Measurements from ENCODE around the gene SMIM41.
A peak's percentile ranks its signal among the peaks of the same experiment; 100 is the strongest.

The SMIM41 gene

DNA sequence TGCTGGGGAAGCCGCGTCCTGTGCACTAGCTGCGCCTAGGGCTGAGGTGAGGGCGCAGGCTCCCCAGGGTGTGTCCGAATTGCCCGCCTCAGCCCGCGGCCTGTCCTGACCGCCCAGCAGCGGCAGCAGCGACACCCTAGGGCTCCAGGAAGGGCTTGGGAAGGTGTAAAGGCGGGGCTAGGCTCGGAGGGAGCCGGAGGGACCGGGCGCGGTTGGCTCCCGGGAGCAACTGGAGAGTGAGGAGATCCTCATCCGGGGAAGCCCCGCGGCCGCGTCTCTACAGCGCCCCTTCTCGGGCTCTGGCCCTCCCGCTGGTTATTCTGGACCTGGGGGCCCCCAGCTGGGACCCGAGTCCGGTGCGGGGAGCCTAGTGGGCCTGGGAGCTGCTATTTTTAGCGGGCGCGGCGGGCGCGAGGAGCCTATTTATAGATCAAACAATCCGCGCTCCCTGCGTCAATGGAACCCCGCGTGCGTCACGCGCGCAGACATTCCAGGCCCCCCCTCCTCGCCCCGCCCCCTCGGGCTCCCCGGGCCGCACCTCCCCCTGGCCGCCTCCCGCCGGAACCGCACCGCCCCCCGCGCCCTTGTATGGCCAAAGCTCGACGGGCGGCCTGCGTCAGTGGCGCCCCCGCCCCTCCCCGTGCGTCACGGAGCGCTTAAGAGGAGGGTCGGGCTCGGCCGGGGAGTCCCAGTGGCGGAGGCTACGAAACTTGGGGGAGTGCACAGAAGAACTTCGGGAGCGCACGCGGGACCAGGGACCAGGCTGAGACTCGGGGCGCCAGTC lies 28.6 kb upstream of the SMIM41 start, which contains the start of gene NR4A1:
TSS of gene NR4A1 (plus strand) at position 685 of the 784 bp plus-strand sequence. CDS start 2,887 bp downstream, outside the sequence.
- peak; percentile 99 to 100 for DNase-seq

DNA sequence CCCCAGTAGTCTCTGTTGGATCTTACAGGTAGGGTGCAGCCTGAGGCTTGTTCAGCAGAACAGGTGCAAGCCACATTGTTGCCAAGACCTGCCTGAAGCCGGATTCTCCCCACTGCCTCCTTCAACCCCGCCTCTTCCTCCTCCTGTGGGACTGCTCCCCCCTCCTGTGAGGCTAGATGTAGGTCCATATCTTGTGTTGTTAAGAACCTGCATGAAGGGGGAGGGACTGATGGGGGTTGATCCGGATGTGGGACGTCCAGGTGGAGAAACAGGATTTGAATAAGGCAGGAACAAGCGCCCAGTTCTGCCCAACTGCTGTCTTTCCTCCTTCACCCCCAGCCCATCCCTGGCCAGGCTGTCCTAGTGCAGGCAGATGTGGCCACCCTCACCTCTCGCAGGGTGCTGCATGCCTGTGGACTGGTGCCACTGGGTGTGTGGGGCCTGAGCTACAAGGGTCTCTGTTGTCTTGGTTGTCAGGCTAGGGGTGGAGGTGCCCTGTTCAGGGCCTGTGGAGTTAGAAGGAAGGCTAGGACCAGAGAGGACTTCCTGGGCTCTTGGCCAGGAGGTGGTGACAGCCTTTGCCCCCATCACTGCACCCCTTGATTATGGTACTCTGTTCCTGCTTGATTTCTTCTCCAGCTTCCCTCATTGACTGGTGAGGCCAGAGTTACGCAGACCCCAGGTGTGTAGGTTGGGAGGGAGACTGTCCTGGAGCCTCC lies 26.9 kb upstream of the SMIM41 start:
- no peak for DNase-seq

- DNase-seq = no peak
Observed at GRCh38 chr12:52053536-52054209, 25.8 kb upstream of the SMIM41 start.

DNA sequence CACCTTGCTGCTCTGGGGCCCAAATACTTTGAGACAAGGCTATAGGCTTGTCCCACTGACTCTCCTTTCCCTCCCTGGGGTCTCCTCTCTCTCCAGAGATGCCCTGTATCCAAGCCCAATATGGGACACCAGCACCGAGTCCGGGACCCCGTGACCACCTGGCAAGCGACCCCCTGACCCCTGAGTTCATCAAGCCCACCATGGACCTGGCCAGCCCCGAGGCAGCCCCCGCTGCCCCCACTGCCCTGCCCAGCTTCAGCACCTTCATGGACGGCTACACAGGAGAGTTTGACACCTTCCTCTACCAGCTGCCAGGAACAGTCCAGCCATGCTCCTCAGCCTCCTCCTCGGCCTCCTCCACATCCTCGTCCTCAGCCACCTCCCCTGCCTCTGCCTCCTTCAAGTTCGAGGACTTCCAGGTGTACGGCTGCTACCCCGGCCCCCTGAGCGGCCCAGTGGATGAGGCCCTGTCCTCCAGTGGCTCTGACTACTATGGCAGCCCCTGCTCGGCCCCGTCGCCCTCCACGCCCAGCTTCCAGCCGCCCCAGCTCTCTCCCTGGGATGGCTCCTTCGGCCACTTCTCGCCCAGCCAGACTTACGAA lies 25.2 kb upstream of the SMIM41 start:
- no peak for DNase-seq

DNA sequence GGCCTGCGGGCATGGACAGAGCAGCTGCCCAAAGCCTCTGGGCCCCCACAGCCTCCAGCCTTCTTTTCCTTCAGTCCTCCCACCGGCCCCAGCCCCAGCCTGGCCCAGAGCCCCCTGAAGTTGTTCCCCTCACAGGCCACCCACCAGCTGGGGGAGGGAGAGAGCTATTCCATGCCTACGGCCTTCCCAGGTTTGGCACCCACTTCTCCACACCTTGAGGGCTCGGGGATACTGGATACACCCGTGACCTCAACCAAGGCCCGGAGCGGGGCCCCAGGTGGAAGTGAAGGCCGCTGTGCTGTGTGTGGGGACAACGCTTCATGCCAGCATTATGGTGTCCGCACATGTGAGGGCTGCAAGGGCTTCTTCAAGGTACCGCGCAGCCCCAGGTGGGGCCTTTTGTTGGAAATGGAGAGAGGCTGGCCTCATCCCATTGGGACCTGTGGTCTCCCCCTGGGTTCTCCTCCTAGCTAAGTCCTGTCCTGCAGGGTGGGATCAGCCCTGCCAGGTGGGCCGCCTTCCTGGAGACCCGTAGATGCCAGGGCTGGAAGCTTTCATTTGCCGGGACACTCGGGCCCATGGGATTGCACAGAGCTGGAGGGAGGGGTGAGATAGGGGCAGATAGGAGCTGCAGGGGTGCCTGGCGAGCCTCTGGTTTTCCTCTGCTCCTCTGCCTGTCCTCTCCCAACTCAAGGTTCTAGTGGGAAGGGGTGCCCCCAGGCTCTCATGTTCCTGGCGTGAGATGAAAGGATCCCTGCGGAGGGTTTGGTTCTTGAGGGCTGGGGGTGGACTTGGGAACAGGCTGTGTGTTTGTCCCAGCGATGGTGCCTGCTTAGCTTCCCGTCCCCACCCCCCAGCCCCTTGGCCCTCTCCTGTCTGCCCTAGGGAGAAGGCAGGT lies 24.4 kb upstream of the SMIM41 start:
- no peak for DNase-seq

DNA sequence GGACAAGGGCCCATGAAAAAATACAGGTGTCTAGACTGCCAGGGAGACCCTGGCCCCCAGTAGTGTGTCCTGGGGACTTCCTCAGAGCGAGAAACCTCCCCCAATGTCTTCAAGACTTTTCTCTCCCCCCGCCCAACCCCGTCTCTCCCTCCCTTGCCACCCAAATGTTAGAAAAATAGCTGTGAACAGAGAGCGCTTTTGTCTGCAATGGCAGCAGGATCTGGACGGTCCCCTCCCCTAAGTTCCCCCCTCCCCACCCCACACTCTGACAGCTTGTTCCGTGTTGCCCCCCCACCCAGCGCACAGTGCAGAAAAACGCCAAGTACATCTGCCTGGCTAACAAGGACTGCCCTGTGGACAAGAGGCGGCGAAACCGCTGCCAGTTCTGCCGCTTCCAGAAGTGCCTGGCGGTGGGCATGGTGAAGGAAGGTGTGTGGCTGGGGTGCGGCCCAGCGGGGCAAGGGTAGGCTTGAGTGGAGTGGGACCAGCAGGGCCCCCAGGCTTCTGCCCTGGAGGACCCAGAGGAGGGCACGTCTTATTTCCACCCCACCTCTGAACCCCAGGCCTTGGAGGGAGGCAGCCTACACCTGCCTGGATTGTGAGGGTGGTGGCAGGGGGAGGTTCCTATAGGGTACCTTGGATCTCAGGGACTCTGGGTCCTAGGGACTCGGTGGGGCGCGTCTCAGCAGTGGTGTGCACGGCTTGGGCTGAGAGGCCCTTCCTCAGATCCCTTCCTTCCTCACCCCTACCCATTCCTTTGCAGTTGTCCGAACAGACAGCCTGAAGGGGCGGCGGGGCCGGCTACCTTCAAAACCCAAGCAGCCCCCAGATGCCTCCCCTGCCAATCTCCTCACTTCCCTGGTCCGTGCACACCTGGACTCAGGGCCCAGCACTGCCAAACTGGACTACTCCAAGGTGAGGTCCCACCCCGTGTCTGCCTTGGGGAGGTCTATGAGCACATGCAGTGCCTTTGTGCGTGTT lies 23.5 kb upstream of the SMIM41 start:
- DNase-seq = no peak

- no peak for DNase-seq
Observed at GRCh38 chr12:52056801-52057637, 22.5 kb upstream of the SMIM41 start.

GRCh38 chr12:52057638-52058576 lies 21.6 kb upstream of the SMIM41 start:
- DNase-seq = no peak

DNA sequence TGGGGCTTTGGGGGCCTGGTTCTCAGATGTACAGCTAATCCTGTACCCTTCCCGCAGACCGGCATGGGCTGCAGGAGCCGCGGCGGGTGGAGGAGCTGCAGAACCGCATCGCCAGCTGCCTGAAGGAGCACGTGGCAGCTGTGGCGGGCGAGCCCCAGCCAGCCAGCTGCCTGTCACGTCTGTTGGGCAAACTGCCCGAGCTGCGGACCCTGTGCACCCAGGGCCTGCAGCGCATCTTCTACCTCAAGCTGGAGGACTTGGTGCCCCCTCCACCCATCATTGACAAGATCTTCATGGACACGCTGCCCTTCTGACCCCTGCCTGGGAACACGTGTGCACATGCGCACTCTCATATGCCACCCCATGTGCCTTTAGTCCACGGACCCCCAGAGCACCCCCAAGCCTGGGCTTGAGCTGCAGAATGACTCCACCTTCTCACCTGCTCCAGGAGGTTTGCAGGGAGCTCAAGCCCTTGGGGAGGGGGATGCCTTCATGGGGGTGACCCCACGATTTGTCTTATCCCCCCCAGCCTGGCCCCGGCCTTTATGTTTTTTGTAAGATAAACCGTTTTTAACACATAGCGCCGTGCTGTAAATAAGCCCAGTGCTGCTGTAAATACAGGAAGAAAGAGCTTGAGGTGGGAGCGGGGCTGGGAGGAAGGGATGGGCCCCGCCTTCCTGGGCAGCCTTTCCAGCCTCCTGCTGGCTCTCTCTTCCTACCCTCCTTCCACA lies 20.7 kb upstream of the SMIM41 start:
- DNase-seq = no peak

DNA sequence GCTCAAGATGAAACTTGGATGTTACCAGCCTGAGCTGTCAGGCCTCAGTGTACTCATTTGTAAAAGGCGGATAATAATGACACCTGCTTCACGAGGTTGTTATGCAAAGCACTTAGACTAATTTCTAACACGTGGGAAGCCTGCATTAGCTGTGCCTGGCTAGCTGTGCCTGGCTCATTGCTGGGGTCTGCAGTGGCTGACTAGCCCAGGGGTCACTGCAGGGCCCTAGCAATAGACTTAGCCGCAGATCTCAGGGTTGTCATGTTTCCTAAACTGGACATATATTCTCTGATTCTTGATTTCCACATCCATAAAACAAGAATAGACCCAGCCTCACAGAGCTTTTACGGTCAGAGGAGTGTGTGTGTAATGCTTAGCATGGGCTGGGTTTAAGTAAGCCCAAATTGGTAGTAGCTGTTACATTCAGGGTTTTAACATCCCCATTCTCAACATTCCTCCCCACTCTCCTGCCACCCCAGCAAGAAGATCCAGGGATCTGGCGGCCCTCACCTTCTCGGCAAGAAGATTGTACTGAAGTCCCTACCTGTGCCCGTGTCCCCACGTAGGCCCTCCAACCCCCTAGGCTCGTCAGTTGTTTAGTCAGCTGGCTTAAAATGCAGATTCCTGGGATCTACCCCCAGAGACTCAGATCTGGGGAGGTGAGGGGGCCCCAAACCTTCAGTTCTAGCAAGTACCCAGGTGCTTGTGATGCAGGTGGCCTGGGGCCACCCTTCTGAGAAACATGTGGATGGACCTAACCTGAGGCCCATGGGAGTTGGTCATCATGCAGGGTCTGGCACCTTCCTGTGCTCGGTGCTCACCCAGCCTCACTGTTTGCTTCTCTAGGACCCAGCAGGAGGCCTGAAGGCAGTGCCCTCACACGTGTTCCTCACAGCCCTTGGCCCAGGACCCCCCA lies 19.7 kb upstream of the SMIM41 start:
- no peak for DNase-seq

- DNase-seq = no peak
Observed at GRCh38 chr12:52060498-52061177, 18.9 kb upstream of the SMIM41 start.

DNA sequence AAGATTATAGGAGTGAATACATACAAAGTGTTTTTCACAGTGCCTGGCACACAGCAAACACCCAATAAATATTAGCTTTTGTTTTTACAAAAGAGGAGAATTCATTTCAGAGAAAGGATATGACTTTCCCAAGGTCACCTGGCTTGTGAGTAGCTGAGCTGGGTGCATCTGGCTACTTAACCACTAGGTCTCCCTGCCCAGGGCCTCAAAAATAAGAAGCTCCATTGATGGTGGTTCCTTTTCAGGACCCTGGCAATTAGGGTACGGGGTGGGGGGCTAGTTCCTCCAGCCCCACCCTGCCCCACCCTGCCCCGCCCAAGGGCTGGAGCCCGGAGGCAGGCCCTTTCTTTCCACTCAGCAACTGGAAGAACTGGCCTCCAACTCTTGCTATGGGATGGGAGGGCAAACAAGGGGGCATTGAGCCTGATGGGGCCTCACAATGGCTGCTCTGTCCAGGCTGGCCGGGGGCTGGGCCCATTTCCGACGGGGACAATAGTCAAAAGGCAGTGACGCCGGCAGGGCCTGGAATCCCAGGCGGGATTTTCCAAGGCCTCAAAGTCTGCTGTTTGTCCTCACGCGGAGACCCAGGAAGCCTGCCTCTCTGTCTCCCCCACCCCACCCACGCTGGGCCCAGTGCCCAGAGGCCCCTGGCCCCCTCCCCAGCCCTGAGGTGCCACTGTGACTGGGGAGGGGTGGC lies 17.9 kb upstream of the SMIM41 start:
- DNase-seq = no peak

- DNase-seq = no peak
Observed at GRCh38 chr12:52062167-52063081, 17.1 kb upstream of the SMIM41 start.

Data from stimulated activated CD4-positive, alpha-beta T cell treated with anti-CD3 and anti-CD28 coated beads, Interleukin-4, amount 100 ng/mL, for 4 hours (primary cell).